ENCODE measurements around the gene PLA2G6. TPM values are rescaled to one million over a fixed set of nuclear protein-coding genes. Genes with fewer than 3 reads are reported as not detected.
A peak's percentile ranks its signal among the peaks of the same experiment; 100 is the strongest.

Gene PLA2G6
- total RNA-seq, 2 experiments from 2014 or later = 48.8 to 50.2 TPM

- ATAC-seq (ENCODE audit: poor library complexity) (no peak), DNase-seq (no peak)
- H3K4me1 Mint-ChIP-seq (ENCODE audit: low read depth) = peaks cover 11% of the 10 kb centered on the region
- H3K9me3 Mint-ChIP-seq = no peaks in the 10 kb centered on the region
- H3K27ac Mint-ChIP-seq = no peak overlapping the region
- TF ChIP-seq CTCF (IDR thresholded peaks at IDR 0.05) = no peak
- intact Hi-C loops (cut with DNase I, micrococcal nuclease) = no loop called here
- H3K4me3 Mint-ChIP-seq = no peak overlapping the region
- no peaks in the 10 kb centered on the region for H3K9me3 ChIP-seq (ENCODE audit: control insufficient read depth in 1 of 2, insufficient read depth in 1 of 2, low read length in 2 of 2)
- H3K36me3 Mint-ChIP-seq (ENCODE audit: low read depth) = no peaks in the 10 kb centered on the region
- peaks cover 17% of the 10 kb centered on the region for H3K4me1 ChIP-seq (ENCODE audit: insufficient read depth, low read length)
- H3K36me3 ChIP-seq (ENCODE audit: insufficient read depth, low read length) = no peaks in the 10 kb centered on the region
- no peaks in the 10 kb centered on the region for H3K27me3 Mint-ChIP-seq
- H3K27me3 ChIP-seq (ENCODE audit: control insufficient read depth in 1 of 2, insufficient read depth in 2 of 2, low read length in 2 of 2) = no peaks in the 10 kb centered on the region
- POLR2A ChIA-PET = no interaction called here
- CTCF ChIA-PET = no interaction called here
- H3K4me3 ChIP-seq (ENCODE audit: low read length) = no peak overlapping the region
- no peak overlapping the region for H3K27ac ChIP-seq (ENCODE audit: low read depth in 1 of 2, low read length in 2 of 2)
Measured at GRCh38 chr22:38196791-38197419, 15.3 kb upstream of the PLA2G6 start.

GRCh38 chr22:38193580-38193979 lies 11.9 kb upstream of the PLA2G6 start:
- CTCF ChIA-PET = no interaction called here
- H3K36me3 ChIP-seq (ENCODE audit: insufficient read depth, low read length) = no peaks in the 10 kb centered on the region
- no peaks in the 10 kb centered on the region for H3K27me3 Mint-ChIP-seq
- no peak overlapping the region for H3K4me3 ChIP-seq (ENCODE audit: low read length)
- intact Hi-C loops (cut with DNase I, micrococcal nuclease) = no loop called here
- no peaks in the 10 kb centered on the region for H3K4me1 Mint-ChIP-seq (ENCODE audit: low read depth)
- no peak overlapping the region for H3K27ac Mint-ChIP-seq
- no peak for TF ChIP-seq CTCF (IDR thresholded peaks at IDR 0.05)
- H3K9me3 ChIP-seq (ENCODE audit: control insufficient read depth in 1 of 2, insufficient read depth in 1 of 2, low read length in 2 of 2) = no peaks in the 10 kb centered on the region
- no peaks in the 10 kb centered on the region for H3K36me3 Mint-ChIP-seq (ENCODE audit: low read depth)
- ATAC-seq (ENCODE audit: poor library complexity) = no peak
- DNase-seq = peak in 1 of 14 experiments; percentile 27
- peaks cover 5% of the 10 kb centered on the region for H3K4me1 ChIP-seq (ENCODE audit: insufficient read depth, low read length)
- H3K4me3 Mint-ChIP-seq = no peak overlapping the region
- no peak overlapping the region for H3K27ac ChIP-seq (ENCODE audit: low read depth in 1 of 2, low read length in 2 of 2)
- no peaks in the 10 kb centered on the region for H3K27me3 ChIP-seq (ENCODE audit: control insufficient read depth in 1 of 2, insufficient read depth in 2 of 2, low read length in 2 of 2)
- H3K9me3 Mint-ChIP-seq = no peaks in the 10 kb centered on the region
- POLR2A ChIA-PET = no interaction called here

GRCh38 chr22:38192475-38192863 lies 10.8 kb upstream of the PLA2G6 start:
- no peaks in the 10 kb centered on the region for H3K36me3 Mint-ChIP-seq (ENCODE audit: low read depth)
- no peak for ATAC-seq (ENCODE audit: poor library complexity)
- no peaks in the 10 kb centered on the region for H3K9me3 ChIP-seq (ENCODE audit: control insufficient read depth in 1 of 2, insufficient read depth in 1 of 2, low read length in 2 of 2)
- no peaks in the 10 kb centered on the region for H3K27me3 ChIP-seq (ENCODE audit: control insufficient read depth in 1 of 2, insufficient read depth in 2 of 2, low read length in 2 of 2)
- ChIA-PET POLR2A (no interaction called here), CTCF (no interaction called here)
- intact Hi-C loops (cut with DNase I, micrococcal nuclease) = no loop called here
- H3K27me3 Mint-ChIP-seq = no peaks in the 10 kb centered on the region
- no peaks in the 10 kb centered on the region for H3K9me3 Mint-ChIP-seq
- peaks cover 5% of the 10 kb centered on the region for H3K4me1 ChIP-seq (ENCODE audit: insufficient read depth, low read length)
- H3K4me3 Mint-ChIP-seq = no peak overlapping the region
- TF ChIP-seq CTCF (IDR thresholded peaks at IDR 0.05) = no peak
- H3K27ac Mint-ChIP-seq = no peak overlapping the region
- H3K36me3 ChIP-seq (ENCODE audit: insufficient read depth, low read length) = no peaks in the 10 kb centered on the region
- DNase-seq = no peak
- H3K4me1 Mint-ChIP-seq (ENCODE audit: low read depth) = no peaks in the 10 kb centered on the region
- no peak overlapping the region for H3K4me3 ChIP-seq (ENCODE audit: low read length)
- no peak overlapping the region for H3K27ac ChIP-seq (ENCODE audit: low read depth in 1 of 2, low read length in 2 of 2)

Data from CD4-positive, alpha-beta T cell (primary cell).